Stimulated activated CD4-positive, alpha-beta T cell treated with anti-CD3 and anti-CD28 coated beads, TNF-alpha, amount 100 ng/mL, for 48 hours (primary cell): ENCODE data around the gene CYB5R4.

ENCODE experiments used
- DNase-seq, 3 donors: peaks; one replicate each; pipeline ENCODE4 v3.0.0-alpha.2; 2020; ENCODE audit warnings: low read depth in 3 of 3

The CYB5R4 gene

DNA sequence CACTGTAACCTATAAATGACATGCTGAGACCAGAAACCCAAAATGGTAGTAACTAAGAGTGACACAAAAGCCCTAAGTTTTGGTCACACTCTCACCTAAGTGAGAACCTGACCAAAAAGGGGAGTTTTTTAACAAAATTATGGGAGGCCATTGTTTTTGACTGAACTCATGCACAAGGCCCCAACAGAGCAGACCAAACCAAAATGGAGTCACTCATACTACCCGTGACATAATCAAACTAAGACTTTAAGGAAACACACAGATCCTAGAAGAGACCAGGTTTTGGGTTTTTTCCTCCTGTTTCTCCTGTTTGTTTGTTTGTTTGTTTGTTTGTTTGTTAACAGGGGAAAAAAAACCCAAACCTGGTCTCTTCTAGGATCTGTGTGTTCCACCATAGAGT is 124.9 kb downstream of the CYB5R4 start:
- DNase-seq, result no peak

DNA sequence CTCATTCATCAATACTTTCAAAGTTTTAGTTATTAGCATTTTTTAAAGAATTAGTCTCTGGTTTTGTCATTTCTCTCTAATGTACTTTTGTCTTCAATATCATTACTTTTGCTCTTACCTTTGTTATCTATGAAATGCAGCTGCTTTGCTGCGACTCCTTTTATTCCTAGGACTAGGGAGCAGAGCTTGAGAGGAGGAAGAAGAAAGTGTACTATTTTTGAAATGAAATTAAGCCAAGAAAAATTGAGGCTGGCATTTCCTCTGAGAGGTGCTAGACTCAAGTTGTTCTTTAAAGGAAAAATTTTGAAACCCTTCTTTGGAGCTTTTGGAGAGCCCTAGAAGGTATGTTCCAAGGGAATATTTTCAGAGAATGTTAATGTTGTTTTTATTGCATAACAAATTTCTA is 125.8 kb downstream of the CYB5R4 start:
- no peak for DNase-seq

DNA sequence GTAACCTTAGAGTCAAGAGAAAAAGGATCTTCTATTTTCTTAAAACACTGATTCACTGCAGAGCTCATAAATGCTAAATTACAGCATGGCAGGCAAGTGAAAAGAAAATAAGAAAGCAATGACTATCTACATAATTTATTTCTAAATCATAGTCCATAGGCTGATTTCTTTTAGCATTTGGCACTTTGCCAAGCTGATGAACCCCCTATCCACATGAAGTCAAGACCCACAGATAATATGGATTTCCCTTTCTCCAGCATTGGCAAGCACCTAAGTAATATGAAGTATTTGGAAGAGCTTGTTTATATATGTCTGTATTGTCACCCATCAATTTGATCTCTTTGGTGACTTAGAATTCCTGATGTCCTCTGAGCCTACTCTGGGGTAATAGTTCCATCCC is 126.2 kb downstream of the CYB5R4 start:
- no peak for DNase-seq

DNA sequence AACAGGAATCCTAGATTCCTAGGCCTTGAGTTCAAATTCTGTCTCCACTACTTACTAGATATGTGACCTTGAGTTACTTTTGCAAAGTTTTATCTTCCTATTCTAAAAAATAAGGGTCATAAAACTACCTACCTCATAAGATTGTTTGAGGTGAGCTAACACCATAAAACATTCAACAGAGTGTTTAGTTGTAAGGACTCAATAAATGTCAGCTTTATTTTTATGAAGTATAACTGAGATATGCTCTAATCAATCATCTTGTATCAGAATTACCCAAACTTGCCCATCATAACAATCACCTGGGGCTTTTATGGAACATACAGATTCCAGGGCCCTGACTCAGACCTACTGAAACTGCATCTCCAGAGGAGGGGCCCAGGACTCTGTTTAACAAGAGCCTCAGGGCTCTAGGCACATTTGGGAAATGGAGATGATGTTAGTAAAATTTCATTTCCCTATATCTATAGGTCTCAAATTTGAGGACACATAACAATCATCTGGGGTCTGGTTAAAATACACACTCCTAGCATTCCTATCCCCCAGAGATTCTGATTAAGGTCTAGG is 138.6 kb downstream of the CYB5R4 start:
- no peak for DNase-seq

DNA sequence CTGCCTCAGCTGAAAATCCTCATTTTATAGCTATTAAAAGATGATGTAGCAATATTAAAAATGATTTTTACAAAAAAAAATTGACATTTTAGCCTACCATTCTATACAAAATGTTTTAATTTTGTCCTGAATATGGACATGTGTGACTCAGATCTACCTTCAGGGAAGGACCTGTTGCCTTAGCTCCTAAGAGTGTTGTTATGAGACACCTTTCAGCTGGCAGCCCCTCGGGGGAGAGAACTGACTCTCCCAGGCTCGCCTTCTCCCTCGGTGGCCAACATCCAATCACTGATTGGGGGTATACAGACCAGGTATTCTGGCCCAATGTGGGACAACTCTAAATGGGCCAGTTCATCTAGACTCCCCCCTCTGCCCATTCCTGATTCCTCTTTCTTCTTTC is 141.6 kb downstream of the CYB5R4 start:
- no peak for DNase-seq

DNA sequence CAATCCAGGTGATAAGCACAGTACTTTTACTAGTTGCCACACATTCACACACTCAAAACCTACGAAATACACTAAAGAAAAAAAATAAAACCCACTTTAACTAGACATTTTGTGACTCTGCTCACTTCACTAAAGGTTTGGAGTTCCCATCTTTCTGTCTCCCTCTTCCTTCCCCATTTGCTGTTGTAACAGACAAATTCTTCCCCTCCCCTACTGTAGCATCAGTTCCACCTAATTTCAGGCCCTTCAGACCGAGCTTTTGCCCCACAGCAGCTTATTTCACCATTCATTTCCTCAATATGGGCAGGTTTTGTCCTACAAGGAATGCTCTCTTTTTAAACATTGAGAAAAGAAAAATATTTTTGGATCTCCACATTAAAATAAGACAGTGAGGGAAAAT is 142.7 kb downstream of the CYB5R4 start:
- DNase-seq, result no peak

DNA sequence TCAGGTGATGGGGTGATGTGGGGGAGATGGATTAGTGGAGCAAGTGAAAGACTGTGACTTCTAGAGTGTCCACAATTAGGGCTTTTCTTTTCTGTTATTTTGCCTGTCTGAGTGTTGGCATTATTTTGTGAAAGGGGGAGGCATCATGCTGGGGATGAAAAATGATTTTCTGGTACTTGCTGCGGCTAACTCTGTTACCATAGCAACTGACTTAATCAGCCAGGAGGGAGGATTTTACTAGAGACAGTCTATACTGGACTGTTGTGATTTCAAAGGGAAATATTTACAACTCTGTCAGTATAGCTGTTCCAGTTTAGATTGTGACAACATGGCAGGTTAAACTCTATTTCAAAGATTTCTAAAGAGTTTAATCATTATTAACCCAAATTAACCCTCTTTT is 143.6 kb downstream of the CYB5R4 start:
- no peak for DNase-seq

DNA sequence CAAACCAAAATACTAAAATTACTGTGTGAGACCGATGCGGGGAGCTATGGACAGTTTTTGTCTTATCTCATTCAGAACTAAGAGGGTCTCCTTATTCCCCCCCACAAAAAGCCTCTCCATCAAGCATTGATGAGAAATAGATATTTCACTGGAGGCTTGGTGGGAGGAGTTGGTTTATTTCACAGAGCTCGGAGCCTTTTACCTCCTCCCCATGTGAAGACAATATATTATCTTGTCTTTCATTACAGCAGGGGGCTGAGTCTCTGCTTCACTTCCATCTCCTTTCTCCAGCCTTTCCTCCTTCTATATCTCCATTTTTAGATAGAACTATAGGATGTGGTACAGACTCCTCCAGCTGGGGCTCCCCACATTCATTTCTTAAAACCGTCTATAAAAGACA is 144.2 kb downstream of the CYB5R4 start:
- no peak for DNase-seq

DNA sequence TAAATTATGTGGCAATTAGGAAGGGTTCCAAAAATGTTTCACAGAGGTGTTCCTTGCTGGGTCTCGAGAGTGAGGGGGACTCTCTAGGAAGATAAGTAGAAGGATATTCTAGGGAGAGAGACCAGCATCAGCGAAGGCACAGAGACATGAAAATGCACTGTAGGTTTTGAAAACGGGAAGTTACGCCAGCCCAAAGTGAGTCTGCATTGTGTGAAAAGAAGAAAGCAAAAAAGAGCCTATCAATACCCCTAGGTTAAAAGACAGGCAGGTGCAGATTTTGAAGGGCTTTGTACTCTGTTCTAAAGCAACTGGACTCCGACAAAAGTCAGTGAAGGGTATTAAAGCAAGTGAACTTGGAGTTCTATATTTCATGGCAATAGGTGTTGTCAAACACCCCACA is 148.4 kb downstream of the CYB5R4 start:
- no peak for DNase-seq

DNA sequence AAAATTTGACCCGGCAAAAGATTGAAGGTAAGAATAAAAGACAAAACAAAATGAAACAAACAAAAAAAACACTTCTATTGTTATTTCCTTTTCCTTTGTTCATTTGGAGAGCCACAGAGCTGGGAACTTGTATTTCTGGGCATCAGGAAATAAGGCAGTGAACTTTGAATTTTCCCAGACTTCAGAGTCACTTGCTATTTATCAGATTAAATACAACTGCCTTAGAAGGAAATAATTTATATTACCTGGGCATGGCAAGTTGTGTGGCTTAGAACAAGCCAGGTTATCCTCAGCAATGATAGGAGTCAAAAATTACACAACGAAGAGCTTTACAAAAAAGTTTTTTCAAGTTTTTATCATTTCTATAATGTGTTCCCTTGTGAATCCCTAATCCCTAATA is 153.9 kb downstream of the CYB5R4 start:
- DNase-seq, result no peak

DNA sequence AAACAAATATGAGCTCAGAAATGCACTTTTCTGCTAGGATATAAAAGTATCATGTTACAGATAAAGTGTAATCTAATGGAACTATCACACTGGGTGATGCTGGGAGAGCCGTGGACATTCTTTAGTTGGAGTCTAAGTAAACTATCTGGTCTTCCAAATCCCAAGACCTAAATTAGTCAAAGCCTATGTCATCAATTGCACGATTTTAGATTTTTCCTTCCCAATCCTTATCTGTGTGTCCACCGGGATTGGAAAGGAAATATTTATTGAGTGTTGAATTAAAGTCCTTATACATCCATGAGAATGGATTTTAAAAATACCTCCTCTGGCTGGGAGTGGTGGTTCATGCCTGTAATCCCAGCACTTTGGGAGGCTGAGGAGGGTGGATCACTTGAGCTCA is 154.4 kb downstream of the CYB5R4 start:
- no peak for DNase-seq

DNA sequence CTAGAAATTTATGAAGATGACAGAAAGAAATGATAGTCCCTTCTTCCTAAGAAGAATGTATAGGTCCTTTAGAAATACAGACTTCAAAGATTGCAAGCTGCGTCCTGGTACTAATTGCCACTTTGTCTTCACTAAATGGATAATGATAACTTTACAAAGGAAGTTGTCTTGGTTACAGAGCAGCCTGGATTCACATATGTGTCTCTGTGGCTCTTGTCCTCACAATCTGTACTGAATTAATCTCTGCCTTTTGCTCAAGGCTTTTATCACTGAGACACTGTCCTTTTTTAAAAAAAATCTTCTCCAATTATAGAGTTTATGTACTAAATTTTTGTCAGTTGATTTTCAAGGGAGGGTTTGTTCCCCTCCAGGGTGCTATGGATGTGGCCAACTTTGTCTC is 156.5 kb downstream of the CYB5R4 start:
- DNase-seq, result no peak
